ENCODE data around the gene ECHDC1. TPM values are rescaled to one million over a fixed set of nuclear protein-coding genes. Genes with fewer than 3 reads are reported as not detected.

Gene ECHDC1
- total RNA-seq (10 to 100 TPM; 13.9 to 27.9 (median 21.2) TPM), polyA plus RNA-seq (10 to 100 TPM; 14.0 to 20.5 TPM)

- no peak for TF ChIP-seq CTCF (IDR thresholded peaks at IDR 0.05)
- WGBS, 2 donors = 0 to 1% methylated on average over 74 of the region's 75 CpGs
- Histone ChIP-seq H3K27ac (peak within 1 kb of the TSS; percentile 55 to 82 (median 74)), H3K27me3 (no peaks in the 10 kb centered on the region), H3K9me3 (no peaks in the 10 kb centered on the region), H3K36me3 (no peaks in the 10 kb centered on the region), H3K4me1 (peaks cover 9 to 42% (median 32%) of the 10 kb centered on the region in 3 donors), H3K4me3 (peak within 1 kb of the TSS; percentile 55 to 72 (median 59))
- no peak for FAIRE-seq
- DNase-seq = peak; percentile 35 to 83 (median 55)
- intact Hi-C loops (cut with DNase I) = no loop called here
- ATAC-seq = peak; percentile 77 to 85 (median 83)
Measured at GRCh38 chr6:127342946-127343808, at the start of gene ECHDC1. Gene ECHDC1, minus strand, starts transcription at chr6:127343609. Its CDS starts 12,581 bp downstream, at chr6:127331028.

GRCh38 chr6:127392301-127392700 is 48.9 kb upstream of the ECHDC1 start:
- Histone ChIP-seq H3K4me1 (no peaks in the 10 kb centered on the region), H3K4me3 (no peak overlapping the region), H3K9me3 (no peaks in the 10 kb centered on the region), H3K27ac (no peak overlapping the region), H3K36me3 (no peaks in the 10 kb centered on the region), H3K27me3 (no peaks in the 10 kb centered on the region)
- intact Hi-C loops (cut with DNase I) = no loop called here
- TF ChIP-seq CTCF (IDR thresholded peaks at IDR 0.05) = no peak
- FAIRE-seq (no peak), DNase-seq (no peak), ATAC-seq (no peak)
- WGBS, 2 donors = 97 to 100% methylated on average over 1 of the region's 1 CpG

GRCh38 chr6:127391094-127391953 is 47.9 kb upstream of the ECHDC1 start:
- DNase-seq = no peak

GRCh38 chr6:127389706-127390105 is 46.3 kb upstream of the ECHDC1 start:
- H3K27me3 ChIP-seq = no peaks in the 10 kb centered on the region
- TF ChIP-seq CTCF (IDR thresholded peaks at IDR 0.05) = no peak
- DNase-seq (no peak), FAIRE-seq (no peak), ATAC-seq (no peak)
- WGBS, 2 donors = 62 to 73% methylated on average over 3 of the region's 3 CpGs
- H3K4me1 ChIP-seq = peaks cover 7 to 15% (median 14%) of the 10 kb centered on the region in 3 donors
- no peak overlapping the region for H3K27ac ChIP-seq
- H3K4me3 ChIP-seq = no peak overlapping the region
- no peaks in the 10 kb centered on the region for H3K36me3 ChIP-seq
- intact Hi-C loops (cut with DNase I) = no loop called here
- no peaks in the 10 kb centered on the region for H3K9me3 ChIP-seq

More at GRCh38 chr6:127391094-127391953, 47.9 kb upstream of the ECHDC1 start:
- H3K27ac ChIP-seq = no peak overlapping the region
- FAIRE-seq (no peak), ATAC-seq (no peak)
- H3K9me3 ChIP-seq = no peaks in the 10 kb centered on the region
- TF ChIP-seq CTCF (IDR thresholded peaks at IDR 0.05) = no peak
- no peak overlapping the region for H3K4me3 ChIP-seq
- WGBS, 2 donors = 83 to 85% methylated on average over 5 of the region's 5 CpGs
- peaks cover 0 to 6% (median 2%) of the 10 kb centered on the region in 3 donors for H3K4me1 ChIP-seq
- intact Hi-C loops (cut with DNase I) = no loop called here
- no peaks in the 10 kb centered on the region for H3K27me3 ChIP-seq
- H3K36me3 ChIP-seq = no peaks in the 10 kb centered on the region

Data from pancreas (tissue), 10 donors.